ENCODE measurements around the gene TNFRSF9. TPM values are rescaled to one million over a fixed set of nuclear protein-coding genes. Genes with fewer than 3 reads are reported as not detected.

Gene TNFRSF9
- total RNA-seq, 4 donors from 2014 or later, result 0.21 to 0.60 TPM; not detected in 2

- Histone ChIP-seq H3K27me3 (no peaks in the 10 kb centered on the region), H3K4me1 (peaks cover 0 to 16% (median 3%) of the 10 kb centered on the region in 4 donors), H3K4me3 (no peak overlapping the region), H3K27ac (peak overlapping the region in 1 of 4 donors; percentile 37), H3K36me3 (peaks cover 0 to 67% (median 5%) of the 10 kb centered on the region in 3 donors), H3K9me3 (no peaks in the 10 kb centered on the region)
- TF ChIP-seq EP300 (IDR thresholded peaks at IDR 0.05) (no peak), POLR2A (IDR thresholded peaks at IDR 0.05) (no peak)
- TF ChIP-seq, protein P1, sequence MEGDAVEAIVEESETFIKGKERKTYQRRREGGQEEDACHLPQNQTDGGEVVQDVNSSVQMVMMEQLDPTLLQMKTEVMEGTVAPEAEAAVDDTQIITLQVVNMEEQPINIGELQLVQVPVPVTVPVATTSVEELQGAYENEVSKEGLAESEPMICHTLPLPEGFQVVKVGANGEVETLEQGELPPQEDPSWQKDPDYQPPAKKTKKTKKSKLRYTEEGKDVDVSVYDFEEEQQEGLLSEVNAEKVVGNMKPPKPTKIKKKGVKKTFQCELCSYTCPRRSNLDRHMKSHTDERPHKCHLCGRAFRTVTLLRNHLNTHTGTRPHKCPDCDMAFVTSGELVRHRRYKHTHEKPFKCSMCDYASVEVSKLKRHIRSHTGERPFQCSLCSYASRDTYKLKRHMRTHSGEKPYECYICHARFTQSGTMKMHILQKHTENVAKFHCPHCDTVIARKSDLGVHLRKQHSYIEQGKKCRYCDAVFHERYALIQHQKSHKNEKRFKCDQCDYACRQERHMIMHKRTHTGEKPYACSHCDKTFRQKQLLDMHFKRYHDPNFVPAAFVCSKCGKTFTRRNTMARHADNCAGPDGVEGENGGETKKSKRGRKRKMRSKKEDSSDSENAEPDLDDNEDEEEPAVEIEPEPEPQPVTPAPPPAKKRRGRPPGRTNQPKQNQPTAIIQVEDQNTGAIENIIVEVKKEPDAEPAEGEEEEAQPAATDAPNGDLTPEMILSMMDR (IDR thresholded peaks at IDR 0.05), result no peak
- 74 to 78% methylated on average over 15 of the region's 15 CpGs for WGBS, 2 donors
- no peak for DNase-seq (ENCODE audit: low spot score in 2 of 2)
These were observed 45.4 kb upstream of the TNFRSF9 start for GRCh38 chr1:7985851-7986612.

DNA sequence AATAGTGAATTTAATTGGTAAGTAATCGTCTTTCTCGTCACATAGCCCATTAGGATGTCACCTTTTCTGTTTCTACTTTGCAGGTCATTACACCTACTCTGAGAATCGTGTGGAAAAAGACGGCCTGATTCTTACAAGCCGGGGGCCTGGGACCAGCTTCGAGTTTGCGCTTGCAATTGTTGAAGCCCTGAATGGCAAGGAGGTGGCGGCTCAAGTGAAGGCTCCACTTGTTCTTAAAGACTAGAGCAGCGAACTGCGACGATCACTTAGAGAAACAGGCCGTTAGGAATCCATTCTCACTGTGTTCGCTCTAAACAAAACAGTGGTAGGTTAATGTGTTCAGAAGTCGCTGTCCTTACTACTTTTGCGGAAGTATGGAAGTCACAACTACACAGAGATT is 44.2 kb upstream of the TNFRSF9 start:
- Histone ChIP-seq H3K9me3 (no peaks in the 10 kb centered on the region), H3K4me1 (peaks cover 0 to 15% (median 3%) of the 10 kb centered on the region in 4 donors), H3K4me3 (no peak overlapping the region), H3K36me3 (peaks cover 0 to 79% (median 5%) of the 10 kb centered on the region in 3 donors), H3K27me3 (no peaks in the 10 kb centered on the region), H3K27ac (no peak overlapping the region)
- no peak for DNase-seq (ENCODE audit: low spot score in 2 of 2)
- TF ChIP-seq EP300 (IDR thresholded peaks at IDR 0.05), result no peak
- no peak for TF ChIP-seq POLR2A (IDR thresholded peaks at IDR 0.05)
- TF ChIP-seq, protein P1 (IDR thresholded peaks at IDR 0.05), result no peak
- WGBS, 2 donors, result 83 to 85% methylated on average over 15 of the region's 15 CpGs

DNA sequence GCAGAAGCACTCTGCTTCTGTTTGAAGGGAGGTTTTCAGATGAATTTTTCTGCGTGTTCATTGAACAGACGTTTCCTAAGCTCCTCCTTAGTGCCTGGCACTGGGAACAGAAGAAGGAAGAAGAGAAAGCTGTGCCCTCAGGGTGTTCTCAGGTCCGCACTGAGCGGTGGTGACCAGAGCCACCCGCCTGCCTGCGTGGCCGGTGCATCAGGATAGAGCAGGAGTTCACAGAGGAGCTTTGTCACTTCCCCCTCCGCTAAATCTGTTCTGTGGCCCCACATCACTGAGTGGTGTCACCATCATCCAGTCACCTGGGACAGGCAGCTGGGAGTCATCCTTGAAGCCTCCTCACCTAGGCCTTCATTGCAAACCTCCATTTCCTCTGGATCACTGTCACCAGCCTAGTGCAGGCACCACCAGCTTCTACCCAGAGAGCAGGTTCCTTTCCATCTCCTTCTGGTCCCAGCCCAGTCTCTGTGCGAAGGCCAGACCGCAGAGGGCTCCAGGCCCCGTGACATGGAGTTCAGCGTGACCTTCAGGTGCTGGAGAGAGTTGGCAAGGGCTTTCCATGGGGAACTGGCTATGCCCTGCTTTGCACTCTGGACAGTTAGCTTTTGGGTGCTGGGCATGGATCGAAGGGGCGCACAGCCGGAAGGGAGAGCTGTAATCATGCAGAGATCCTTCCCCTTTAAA is 42.6 kb upstream of the TNFRSF9 start:
- TF ChIP-seq, protein P1 (IDR thresholded peaks at IDR 0.05), result no peak
- TF ChIP-seq EP300 (IDR thresholded peaks at IDR 0.05) (no peak), POLR2A (IDR thresholded peaks at IDR 0.05) (no peak)
- Histone ChIP-seq H3K27ac (peak overlapping the region in 1 of 4 donors; percentile 50), H3K4me1 (peaks cover 0 to 12% (median 3%) of the 10 kb centered on the region in 4 donors), H3K36me3 (peaks cover 0 to 87% (median 5%) of the 10 kb centered on the region in 3 donors), H3K27me3 (no peaks in the 10 kb centered on the region), H3K9me3 (no peaks in the 10 kb centered on the region), H3K4me3 (no peak overlapping the region)
- WGBS, 2 donors, result 90 to 93% methylated on average over 15 of the region's 15 CpGs
- DNase-seq (ENCODE audit: low spot score in 2 of 2), result no peak

- H3K27me3 ChIP-seq, result no peaks in the 10 kb centered on the region
- 79 to 88% methylated on average over 7 of the region's 7 CpGs for WGBS, 2 donors
- DNase-seq (ENCODE audit: low spot score in 2 of 2), result no peak
- H3K4me1 ChIP-seq, result peaks cover 0 to 12% (median 3%) of the 10 kb centered on the region in 4 donors
- peak overlapping the region in 1 of 4 donors; percentile 43 for H3K27ac ChIP-seq
- no peak overlapping the region for H3K4me3 ChIP-seq
- H3K36me3 ChIP-seq, result peaks cover 0 to 83% (median 5%) of the 10 kb centered on the region in 3 donors
- TF ChIP-seq EP300 (IDR thresholded peaks at IDR 0.05), result no peak
- TF ChIP-seq, protein P1 (IDR thresholded peaks at IDR 0.05), result no peak
- no peak for TF ChIP-seq POLR2A (IDR thresholded peaks at IDR 0.05)
- no peaks in the 10 kb centered on the region for H3K9me3 ChIP-seq
These were observed 40.3 kb upstream of the TNFRSF9 start for GRCh38 chr1:7980984-7981383.

Measured in tibial nerve (tissue), 4 donors.